Lung (tissue), 12 donors: ENCODE data around the gene PIM3. TPM values are rescaled to one million over a fixed set of nuclear protein-coding genes. Genes with fewer than 3 reads are reported as not detected.

ENCODE experiments used
- ATAC-seq: fragments of 200-7000 bp; cut with Tn5 transposase; one replicate; pipeline ENCODE4 v1.9.1; 2020; ENCODE audit warnings: moderate number of reproducible peaks; ENCODE audit not compliant: insufficient read depth, low FRiP score
- DNase-seq, 3 donors: peaks; one replicate each; pipeline ENCODE4 v3.0.0-alpha.2; 2013 to 2017
- H3K27ac ChIP-seq, 2 donors: one replicate each; pipeline ENCODE4 v1.5.1; 2013; ENCODE audit warnings: mild to moderate bottlenecking in 2 of 2, moderate library complexity in 2 of 2, control low read depth in 1 of 2, inconsistent platforms in 1 of 2, low read depth in 1 of 2, low read length in 1 of 2
- H3K27me3 ChIP-seq, 3 donors: one replicate each; pipeline ENCODE4 v1.5.1; 2013; ENCODE audit warnings: low read length in 2 of 3; ENCODE audit not compliant: control insufficient read depth in 3 of 3, insufficient read depth in 3 of 3
- H3K36me3 ChIP-seq, 4 donors: one replicate each; pipeline ENCODE4 v1.5.1; 2013; ENCODE audit warnings: low read length in 4 of 4, mild to moderate bottlenecking in 1 of 4, moderate library complexity in 1 of 4; ENCODE audit not compliant: control insufficient read depth in 4 of 4, insufficient read depth in 4 of 4
- H3K4me1 ChIP-seq, 5 donors: one replicate each; pipeline ENCODE4 v1.5.1; 2013; ENCODE audit warnings: low read length in 5 of 5, mild to moderate bottlenecking in 2 of 5, moderate library complexity in 1 of 5; ENCODE audit not compliant: control insufficient read depth in 5 of 5, insufficient read depth in 5 of 5
- H3K4me3 ChIP-seq: one replicate; pipeline ENCODE4 v1.5.1; 2013; ENCODE audit warnings: mild to moderate bottlenecking, control low read depth, moderate library complexity
- H3K9ac ChIP-seq, 2 donors: one replicate each; pipeline ENCODE4 v1.5.1; 2013; ENCODE audit warnings: low read length in 2 of 2, control low read depth in 1 of 2; ENCODE audit not compliant: insufficient read depth in 1 of 2
- H3K9me3 ChIP-seq, 4 donors: one replicate each; pipeline ENCODE4 v1.5.1; 2013; ENCODE audit warnings: low read length in 3 of 4, mild to moderate bottlenecking in 1 of 4, moderate library complexity in 1 of 4; ENCODE audit not compliant: control insufficient read depth in 4 of 4, insufficient read depth in 3 of 4
- WGBS, 2 donors: extraction: QIAGEN DNeasy Blood & Tissue Kit; methylation state at CpG; one replicate each; pipeline ENCODE4 v1.1.7; 2013; 5-methylcytosine and 5-hydroxymethylcytosine counted together
- polyA plus RNA-seq, 2 donors: library from polyadenylated mRNA; stranded (reverse); fragments of 200-250 nt; gene quantifications; one replicate each; pipeline ENCODE4 v1.2.1, GENCODE V29; 2013
- total RNA-seq, 2 donors: library from RNA; depleted of rRNA in 1 of 2; stranded (reverse); fragments of >200 nt in 1 of 2; gene quantifications; one replicate each; pipeline ENCODE4 v1.2.1, GENCODE V29; 2014 to 2021
- TF ChIP-seq, protein P1 (sequence below): IDR thresholded peaks from 2 replicates; pipeline ENCODE4 v1.5.1; 2012; ENCODE audit warnings: mild to moderate bottlenecking; ENCODE audit errors: control extremely low read depth, extremely low read depth
- donor health status: control.
- donor health status: control.
- donor health status: Bipolar disorder and iron deficiency.
- donor health status: healthy.
- donor health status: DM: yes; HTN: yes; CAD: no.

PIM3 gene
- total and polyA plus RNA-seq, 4 donors: 99.0 to 238 (median 132) TPM

DNA sequence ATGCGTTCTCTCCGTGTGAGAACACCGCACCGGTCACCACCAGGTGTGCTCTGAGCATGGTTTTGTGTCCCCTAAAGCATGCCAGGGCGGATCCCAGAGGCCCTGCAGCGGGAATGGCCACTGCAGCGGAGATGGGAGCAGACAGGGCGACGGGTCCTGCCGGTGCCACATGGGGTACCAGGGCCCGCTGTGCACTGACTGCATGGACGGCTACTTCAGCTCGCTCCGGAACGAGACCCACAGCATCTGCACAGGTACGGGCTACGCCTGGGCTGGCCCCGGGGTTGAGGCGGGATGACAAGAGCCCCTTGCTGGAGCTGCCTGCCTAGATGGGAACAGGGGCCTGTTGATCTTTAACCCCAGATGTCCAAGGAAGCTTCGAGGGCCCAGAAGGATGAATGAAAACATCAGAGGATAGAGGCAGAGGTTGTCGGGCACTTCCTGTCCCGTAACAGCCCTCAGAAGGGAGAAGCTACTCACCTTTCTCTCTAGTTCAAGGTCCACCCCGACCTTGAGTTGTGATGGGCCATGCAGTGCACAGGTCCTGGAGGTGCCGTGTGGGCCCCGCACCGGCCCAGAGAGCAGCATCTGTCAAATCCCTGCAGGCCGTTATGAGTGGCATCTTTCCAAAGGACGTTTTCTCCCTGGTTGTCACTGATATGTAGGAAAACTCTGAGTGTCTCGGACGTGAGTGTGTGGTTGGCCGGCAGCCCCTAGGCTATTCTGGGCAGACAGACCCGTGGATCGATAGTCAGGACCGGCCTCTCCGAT, 38.9 kb upstream of the PIM3 start:
- WGBS, 2 donors: 94 to 97% methylated on average over 35 of the region's 35 CpGs
- DNase-seq: no peak
- no peak overlapping the region for H3K27ac ChIP-seq

DNA sequence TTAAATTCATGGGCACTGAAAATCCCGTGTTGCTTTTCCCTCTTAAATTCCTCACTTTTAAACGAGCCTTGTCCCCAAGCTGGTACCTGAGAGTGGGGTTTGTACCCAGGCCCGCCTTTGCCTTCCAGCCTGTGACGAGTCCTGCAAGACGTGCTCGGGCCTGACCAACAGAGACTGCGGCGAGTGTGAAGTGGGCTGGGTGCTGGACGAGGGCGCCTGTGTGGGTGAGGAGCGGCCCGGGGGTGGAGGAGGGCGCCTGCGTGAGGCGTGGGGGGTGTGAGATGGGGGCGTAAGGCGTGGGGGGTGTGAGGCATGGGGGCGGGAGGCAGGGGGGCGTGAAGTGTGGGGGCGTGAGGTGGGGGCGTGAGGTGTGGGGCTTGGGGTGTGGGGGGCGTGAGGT, 38.1 kb upstream of the PIM3 start:
- Histone ChIP-seq H3K9me3 (no peaks in the 10 kb centered on the region), H3K9ac (no peak overlapping the region), H3K27me3 (no peaks in the 10 kb centered on the region), H3K4me1 (peaks cover 0 to 9% (median 5%) of the 10 kb centered on the region in 5 donors), H3K4me3 (no peak overlapping the region), H3K36me3 (peaks cover 0 to 27% (median 13%) of the 10 kb centered on the region in 4 donors), H3K27ac (no peak overlapping the region)
- ATAC-seq: no peak
- no peak for DNase-seq
- TF ChIP-seq, protein P1, sequence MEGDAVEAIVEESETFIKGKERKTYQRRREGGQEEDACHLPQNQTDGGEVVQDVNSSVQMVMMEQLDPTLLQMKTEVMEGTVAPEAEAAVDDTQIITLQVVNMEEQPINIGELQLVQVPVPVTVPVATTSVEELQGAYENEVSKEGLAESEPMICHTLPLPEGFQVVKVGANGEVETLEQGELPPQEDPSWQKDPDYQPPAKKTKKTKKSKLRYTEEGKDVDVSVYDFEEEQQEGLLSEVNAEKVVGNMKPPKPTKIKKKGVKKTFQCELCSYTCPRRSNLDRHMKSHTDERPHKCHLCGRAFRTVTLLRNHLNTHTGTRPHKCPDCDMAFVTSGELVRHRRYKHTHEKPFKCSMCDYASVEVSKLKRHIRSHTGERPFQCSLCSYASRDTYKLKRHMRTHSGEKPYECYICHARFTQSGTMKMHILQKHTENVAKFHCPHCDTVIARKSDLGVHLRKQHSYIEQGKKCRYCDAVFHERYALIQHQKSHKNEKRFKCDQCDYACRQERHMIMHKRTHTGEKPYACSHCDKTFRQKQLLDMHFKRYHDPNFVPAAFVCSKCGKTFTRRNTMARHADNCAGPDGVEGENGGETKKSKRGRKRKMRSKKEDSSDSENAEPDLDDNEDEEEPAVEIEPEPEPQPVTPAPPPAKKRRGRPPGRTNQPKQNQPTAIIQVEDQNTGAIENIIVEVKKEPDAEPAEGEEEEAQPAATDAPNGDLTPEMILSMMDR: no peak
- 92 to 96% methylated on average over 19 to 22 of the region's 22 CpGs for WGBS, 2 donors

More for the DNA sequence above, 38.9 kb upstream of the PIM3 start:
- Histone ChIP-seq H3K4me1 (peaks cover 0 to 11% (median 9%) of the 10 kb centered on the region in 5 donors), H3K9me3 (no peaks in the 10 kb centered on the region), H3K4me3 (no peak overlapping the region), H3K9ac (no peak overlapping the region), H3K27me3 (no peaks in the 10 kb centered on the region), H3K36me3 (peaks cover 0 to 25% (median 13%) of the 10 kb centered on the region in 4 donors)
- no peak for ATAC-seq
- TF ChIP-seq, protein P1: no peak

DNA sequence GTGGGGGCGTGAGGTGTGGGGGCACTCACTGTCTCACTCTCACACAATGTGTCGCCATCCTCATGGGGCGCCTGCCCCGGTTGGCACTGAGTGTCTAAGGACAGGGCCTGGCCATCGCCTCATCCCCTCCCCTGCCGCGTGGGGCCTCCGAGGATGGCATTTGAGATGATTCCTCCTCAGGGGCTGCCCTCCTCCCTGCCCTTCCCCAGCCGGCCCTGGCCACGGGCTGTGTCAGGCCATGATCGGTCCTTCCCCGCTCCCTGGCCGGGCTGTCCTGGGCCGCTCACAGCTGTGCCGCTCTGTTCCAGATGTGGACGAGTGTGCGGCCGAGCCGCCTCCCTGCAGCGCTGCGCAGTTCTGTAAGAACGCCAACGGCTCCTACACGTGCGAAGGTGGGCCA, 37.6 kb upstream of the PIM3 start:
- no peaks in the 10 kb centered on the region for H3K9me3 ChIP-seq
- ATAC-seq (no peak), DNase-seq (no peak)
- WGBS, 2 donors: 96 to 97% methylated on average over 24 to 25 of the region's 25 CpGs
- H3K27me3 ChIP-seq: no peaks in the 10 kb centered on the region
- TF ChIP-seq, protein P1: no peak
- peaks cover 0 to 28% (median 13%) of the 10 kb centered on the region in 4 donors for H3K36me3 ChIP-seq
- peaks cover 0 to 9% (median 5%) of the 10 kb centered on the region in 5 donors for H3K4me1 ChIP-seq
- no peak overlapping the region for H3K9ac ChIP-seq
- no peak overlapping the region for H3K4me3 ChIP-seq
- no peak overlapping the region for H3K27ac ChIP-seq
